ENCODE measurements around the gene MBLAC1. TPM values are rescaled to one million over a fixed set of nuclear protein-coding genes. Genes with fewer than 3 reads are reported as not detected.
"Not testable (repeated sequence)": the region's sequence is repeated elsewhere in the genome, so short reads cannot be mapped to it uniquely, and the experiment has no call there.

MBLAC1 gene
- total RNA-seq, 2 experiments from 2014 or later: 5.6 to 7.5 TPM

- H3K27ac Mint-ChIP-seq: peak within 1 kb of the TSS; percentile 91
- H3K27me3 Mint-ChIP-seq: no peaks in the 10 kb centered on the region
- CTCF ChIA-PET: interaction anchor here (1.0 to 2.5 kb wide), 5 partner anchors 11 to 139 kb away, joined by 3 to 26 read pairs (median 4); partner anchors contain the start of genes AP4M1 and COPS6
- H3K9me3 Mint-ChIP-seq (ENCODE audit: low read depth): no peaks in the 10 kb centered on the region
- DNase-seq (peak; percentile 96), ATAC-seq (peak; percentile 80)
- H3K4me3 Mint-ChIP-seq: peak within 1 kb of the TSS; percentile 93
- peaks cover 26% of the 10 kb centered on the region for H3K4me1 Mint-ChIP-seq
- peaks cover 17% of the 10 kb centered on the region for H3K36me3 Mint-ChIP-seq
Measured at GRCh38 chr7:100119072-100119969, 7.4 kb upstream of the MBLAC1 start, which contains the start of the genes CNPY4 and TAF6. Gene CNPY4, plus strand, starts transcription at chr7:100119634. Its CDS starts 111 bp downstream, at chr7:100119745. Gene TAF6, minus strand, starts transcription at chr7:100119358. Its CDS starts 5,149 bp downstream, at chr7:100114209.

GRCh38 chr7:100119970-100120732 lies 6.6 kb upstream of the MBLAC1 start:
- ATAC-seq (peak; percentile 63), DNase-seq (peak; percentile 86)
- Mint-ChIP-seq H3K36me3 (peaks cover 22% of the 10 kb centered on the region), H3K27ac (peak overlapping the region; percentile 91), H3K4me3 (peak overlapping the region; percentile 93), H3K9me3 (ENCODE audit: low read depth) (no peaks in the 10 kb centered on the region), H3K4me1 (peaks cover 34% of the 10 kb centered on the region), H3K27me3 (no peaks in the 10 kb centered on the region)
- CTCF ChIA-PET: interaction anchor here (1.0 to 2.5 kb wide), 5 partner anchors 10 to 140 kb away, joined by 3 to 26 read pairs (median 4); partner anchors contain the start of genes AP4M1 and COPS6

GRCh38 chr7:100120733-100121036 lies 6.1 kb upstream of the MBLAC1 start:
- DNase-seq: no peak
- Mint-ChIP-seq H3K4me1 (peaks cover 38% of the 10 kb centered on the region), H3K4me3 (peak overlapping the region; percentile 93), H3K27me3 (no peaks in the 10 kb centered on the region), H3K27ac (peak overlapping the region; percentile 91), H3K36me3 (peaks cover 22% of the 10 kb centered on the region), H3K9me3 (ENCODE audit: low read depth) (no peaks in the 10 kb centered on the region)
- no peak for ATAC-seq
- CTCF ChIA-PET: interaction anchor here (1.0 to 2.5 kb wide), 5 partner anchors 10 to 141 kb away, joined by 3 to 26 read pairs (median 4); partner anchors contain the start of genes AP4M1 and COPS6

GRCh38 chr7:100122067-100122466 lies 4.7 kb upstream of the MBLAC1 start:
- no peak for DNase-seq
- no peaks in the 10 kb centered on the region for H3K27me3 Mint-ChIP-seq
- ATAC-seq: no peak
- H3K9me3 Mint-ChIP-seq (ENCODE audit: low read depth): no peaks in the 10 kb centered on the region
- peaks cover 39% of the 10 kb centered on the region for H3K4me1 Mint-ChIP-seq
- CTCF ChIA-PET: interaction anchor here (0.7 to 1.5 kb wide), 2 partner anchors 92 to 128 kb away, joined by 3 to 8 read pairs; no protein-coding TSS in a partner anchor
- peaks cover 15% of the 10 kb centered on the region for H3K36me3 Mint-ChIP-seq
- peak overlapping the region; percentile 47 for H3K27ac Mint-ChIP-seq
- no peak overlapping the region for H3K4me3 Mint-ChIP-seq

GRCh38 chr7:100122568-100122967 lies 4.2 kb upstream of the MBLAC1 start:
- peaks cover 15% of the 10 kb centered on the region for H3K36me3 Mint-ChIP-seq
- peaks cover 39% of the 10 kb centered on the region for H3K4me1 Mint-ChIP-seq
- H3K9me3 Mint-ChIP-seq (ENCODE audit: low read depth): no peaks in the 10 kb centered on the region
- H3K4me3 Mint-ChIP-seq: no peak overlapping the region
- CTCF ChIA-PET: interaction anchor here (1.5 kb wide), 1 partner anchor 128 kb away, joined by 8 read pairs; no protein-coding TSS in a partner anchor
- no peaks in the 10 kb centered on the region for H3K27me3 Mint-ChIP-seq
- no peak overlapping the region for H3K27ac Mint-ChIP-seq
- DNase-seq (no peak), ATAC-seq (no peak)

GRCh38 chr7:100124301-100125230 lies 2.2 kb upstream of the MBLAC1 start:
- Mint-ChIP-seq H3K27ac (peak overlapping the region; percentile 56), H3K9me3 (ENCODE audit: low read depth) (no peaks in the 10 kb centered on the region), H3K4me1 (peaks cover 43% of the 10 kb centered on the region), H3K36me3 (peaks cover 15% of the 10 kb centered on the region), H3K4me3 (no peak overlapping the region), H3K27me3 (no peaks in the 10 kb centered on the region)
- CTCF ChIA-PET: interaction anchor here (0.6 to 1.5 kb wide), 3 partner anchors 8 to 289 kb away, joined by 3 to 9 read pairs (median 5); no protein-coding TSS in a partner anchor
- no peak for DNase-seq
- no peak for ATAC-seq

- CTCF ChIA-PET: interaction anchor here (0.7 to 1.6 kb wide), 8 partner anchors 12 to 132 kb away, joined by 3 to 7 read pairs (median 4); partner anchors contain the start of genes AP4M1, MCM7 and ZKSCAN1
- H3K4me3 Mint-ChIP-seq: peak overlapping the region; percentile 89
- ATAC-seq: peak; percentile 35
- H3K36me3 Mint-ChIP-seq: peaks cover 15% of the 10 kb centered on the region
- peaks cover 42% of the 10 kb centered on the region for H3K4me1 Mint-ChIP-seq
- no peaks in the 10 kb centered on the region for H3K9me3 Mint-ChIP-seq (ENCODE audit: low read depth)
- DNase-seq: no peak
- no peaks in the 10 kb centered on the region for H3K27me3 Mint-ChIP-seq
- H3K27ac Mint-ChIP-seq: peak overlapping the region; percentile 98
Measured at GRCh38 chr7:100126239-100126930, 382 bp upstream of the MBLAC1 start.

GRCh38 chr7:100127866-100128636 lies 1.3 kb downstream of the MBLAC1 start:
- CTCF ChIA-PET: interaction anchor here (0.9 to 6.9 kb wide), 12 partner anchors 7 to 279 kb away, joined by 3 to 61 read pairs (median 4); partner anchors contain the start of genes AP4M1, CNPY4, MCM7 and TRAPPC14
- Mint-ChIP-seq H3K36me3 (peaks cover 9% of the 10 kb centered on the region), H3K27ac (peak overlapping the region; percentile 88), H3K4me3 (peak overlapping the region; percentile 89), H3K27me3 (no peaks in the 10 kb centered on the region), H3K4me1 (peaks cover 44% of the 10 kb centered on the region), H3K9me3 (ENCODE audit: low read depth) (no peaks in the 10 kb centered on the region)
- ATAC-seq: peak; percentile 8
- DNase-seq: peak; percentile 54

GRCh38 chr7:100128637-100128963 lies 1.8 kb downstream of the MBLAC1 start:
- ATAC-seq (no peak), DNase-seq (no peak)
- H3K27me3 Mint-ChIP-seq: no peaks in the 10 kb centered on the region
- H3K4me1 Mint-ChIP-seq: peaks cover 44% of the 10 kb centered on the region
- H3K27ac Mint-ChIP-seq: peak overlapping the region; percentile 88
- H3K4me3 Mint-ChIP-seq: peak overlapping the region; percentile 89
- H3K9me3 Mint-ChIP-seq (ENCODE audit: low read depth): no peaks in the 10 kb centered on the region
- peaks cover 8% of the 10 kb centered on the region for H3K36me3 Mint-ChIP-seq
- CTCF ChIA-PET: interaction anchor here (0.6 to 6.9 kb wide), 16 partner anchors 8 to 279 kb away, joined by 3 to 61 read pairs (median 4); partner anchors contain the start of genes AP4M1, CNPY4, MCM7 and TRAPPC14

GRCh38 chr7:100130220-100130607 lies 3.4 kb downstream of the MBLAC1 start:
- not testable (repeated sequence) for H3K36me3 Mint-ChIP-seq; H3K9me3 Mint-ChIP-seq (ENCODE audit: low read depth); H3K4me3 Mint-ChIP-seq; DNase-seq; H3K27me3 Mint-ChIP-seq; H3K27ac Mint-ChIP-seq; ATAC-seq
- H3K4me1 Mint-ChIP-seq: peaks cover 33% of the 10 kb centered on the region
- CTCF ChIA-PET: interaction anchor here (0.7 to 6.9 kb wide), 28 partner anchors 10 to 299 kb away, joined by 3 to 61 read pairs (median 5); partner anchors contain the start of genes AP4M1, CNPY4, COPS6 and GPC2

Data from activated CD8-positive, alpha-beta memory T cell treated with anti-CD3 and anti-CD28 coated beads, Interleukin-2, amount 10 ng/mL, durations not matched to agents 7 days and 5 days (primary cell).